Loucy (cell line): ENCODE measurements around the gene GAS2L1.

Experiments used
- H2AFZ ChIP-seq: fragments of 200-600 bp; sonication (generic); 2 replicates; pipeline ENCODE4 v1.6.0; 2016; ENCODE audit warnings: antibody characterized with exemption, mild to moderate bottlenecking, low read length, moderate library complexity
- H3F3A ChIP-seq: fragments of 200-600 bp; 2 replicates; pipeline ENCODE4 v1.6.0; 2016; ENCODE audit warnings: antibody characterized with exemption, low read depth, mild to moderate bottlenecking
- H3K27me3 ChIP-seq: fragments of 200-600 bp; sonication (generic); 2 replicates; pipeline ENCODE4 v1.6.1; 2014; ENCODE audit warnings: low read length, mild to moderate bottlenecking; ENCODE audit not compliant: insufficient read depth, poor library complexity, severe bottlenecking
- H3K36me3 ChIP-seq: fragments of 200-600 bp; sonication (generic); 2 replicates; pipeline ENCODE4 v1.6.1; 2016; ENCODE audit warnings: low read length; ENCODE audit not compliant: insufficient read depth
- H3K4me1 ChIP-seq: fragments of 200-600 bp; sonication (generic); 2 replicates; pipeline ENCODE4 v1.5.1; 2014; ENCODE audit warnings: low read length, mild to moderate bottlenecking; ENCODE audit not compliant: insufficient read depth, poor library complexity, severe bottlenecking
- H3K4me2 ChIP-seq: fragments of 200-600 bp; sonication (generic); 2 replicates; pipeline ENCODE4 v1.6.0; 2014; ENCODE audit warnings: antibody characterized with exemption, low read length, low read depth, mild to moderate bottlenecking; ENCODE audit not compliant: poor library complexity, severe bottlenecking
- H3K4me3 ChIP-seq: fragments of 200-600 bp; sonication (generic); 2 replicates; pipeline ENCODE4 v1.5.1; 2014; ENCODE audit warnings: low read length, mild to moderate bottlenecking, mixed read lengths; ENCODE audit not compliant: poor library complexity, severe bottlenecking
- H3K79me2 ChIP-seq: fragments of 200-600 bp; sonication (generic); 2 replicates; pipeline ENCODE4 v1.6.1; 2014; ENCODE audit warnings: low read length; ENCODE audit not compliant: insufficient read depth
- H3K9ac ChIP-seq: fragments of 200-600 bp; sonication (generic); 2 replicates; pipeline ENCODE4 v1.6.0; 2014; ENCODE audit warnings: mild to moderate bottlenecking, low read depth, low read length, moderate library complexity; ENCODE audit not compliant: poor library complexity, severe bottlenecking
- H3K9me2 ChIP-seq: fragments of 200-600 bp; sonication (generic); replicated peaks from 2 replicates; pipeline ENCODE4 v1.6.1; 2016; ENCODE audit warnings: low read depth, low read length, mixed read lengths
- H3K9me3 ChIP-seq: fragments of 200-600 bp; sonication (generic); 2 replicates; pipeline ENCODE4 v1.6.1; 2014; ENCODE audit warnings: mild to moderate bottlenecking, antibody characterized with exemption, low read length, low read depth; ENCODE audit not compliant: insufficient read depth
- H4K20me1 ChIP-seq: fragments of 200-600 bp; sonication (generic); 2 replicates; pipeline ENCODE4 v1.6.0; 2014; ENCODE audit warnings: antibody characterized with exemption, low read length, mild to moderate bottlenecking; ENCODE audit not compliant: insufficient read depth, poor library complexity, severe bottlenecking
- EZH2phosphoT487 ChIP-seq: fragments of 200-600 bp; IDR thresholded peaks from 2 replicates; pipeline ENCODE4 v1.6.1; 2018; ENCODE audit warnings: antibody characterized with exemption, mild to moderate bottlenecking, moderate library complexity, borderline replicate concordance
- TF ChIP-seq, protein P1 (sequence below): fragments of 200-600 bp; sonication (generic); conservative IDR thresholded peaks from 2 replicates; pipeline ENCODE4 v1.5.1; 2014; ENCODE audit warnings: mild to moderate bottlenecking, antibody characterized with exemption, low read length

Gene GAS2L1

DNA sequence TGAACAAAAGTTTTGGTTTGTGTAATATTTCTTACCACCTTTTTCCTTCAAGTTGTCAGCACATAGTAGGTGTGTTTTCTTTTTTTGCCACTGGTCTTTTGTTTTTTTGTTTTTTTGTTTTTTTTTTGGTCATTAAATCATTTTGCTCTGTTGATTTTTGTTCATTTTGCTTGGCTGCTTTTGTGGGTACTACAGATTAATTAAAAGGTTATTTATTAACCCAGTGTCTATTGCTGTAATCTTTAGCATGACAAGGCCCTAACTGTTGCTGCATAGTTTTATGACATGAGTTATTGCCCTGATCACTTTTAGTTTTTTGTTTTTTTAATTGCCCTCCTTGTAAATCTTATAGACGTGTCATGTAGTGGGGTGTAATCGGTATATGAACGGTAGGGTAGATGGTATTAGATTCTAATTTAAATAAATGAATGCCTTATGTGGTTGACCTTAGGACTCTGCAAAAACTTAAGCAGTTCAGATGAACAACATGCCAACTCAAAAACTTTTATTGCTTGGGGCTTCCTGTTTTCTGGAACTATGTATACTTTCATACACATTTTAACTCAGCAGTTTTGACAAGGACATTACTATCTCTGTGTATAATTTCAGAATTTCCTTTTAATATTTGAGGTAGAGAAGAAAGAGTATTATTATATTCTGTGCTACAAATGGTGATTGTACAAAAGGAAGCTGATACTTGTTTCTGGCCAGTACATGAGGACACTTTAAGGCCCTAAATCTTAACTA lies 30.5 kb upstream of the GAS2L1 start:
- Histone ChIP-seq H3K79me2 (peaks cover 99% of the 10 kb centered on the region), H3K4me3 (peak overlapping the region; percentile 94), H3K9me2 (no peaks in the 10 kb centered on the region), H3K4me2 (peak overlapping the region; percentile 100), H3K36me3 (peaks cover 91% of the 10 kb centered on the region), H3K9me3 (no peaks in the 10 kb centered on the region), H3F3A (no peaks in the 10 kb centered on the region), H3K4me1 (peaks cover 71% of the 10 kb centered on the region), H3K27me3 (no peaks in the 10 kb centered on the region), H3K9ac (peak overlapping the region; percentile 10), H4K20me1 (peaks cover 94% of the 10 kb centered on the region), H2AFZ (no peak overlapping the region)
- no peak for TF ChIP-seq EZH2phosphoT487
- TF ChIP-seq, protein P1, sequence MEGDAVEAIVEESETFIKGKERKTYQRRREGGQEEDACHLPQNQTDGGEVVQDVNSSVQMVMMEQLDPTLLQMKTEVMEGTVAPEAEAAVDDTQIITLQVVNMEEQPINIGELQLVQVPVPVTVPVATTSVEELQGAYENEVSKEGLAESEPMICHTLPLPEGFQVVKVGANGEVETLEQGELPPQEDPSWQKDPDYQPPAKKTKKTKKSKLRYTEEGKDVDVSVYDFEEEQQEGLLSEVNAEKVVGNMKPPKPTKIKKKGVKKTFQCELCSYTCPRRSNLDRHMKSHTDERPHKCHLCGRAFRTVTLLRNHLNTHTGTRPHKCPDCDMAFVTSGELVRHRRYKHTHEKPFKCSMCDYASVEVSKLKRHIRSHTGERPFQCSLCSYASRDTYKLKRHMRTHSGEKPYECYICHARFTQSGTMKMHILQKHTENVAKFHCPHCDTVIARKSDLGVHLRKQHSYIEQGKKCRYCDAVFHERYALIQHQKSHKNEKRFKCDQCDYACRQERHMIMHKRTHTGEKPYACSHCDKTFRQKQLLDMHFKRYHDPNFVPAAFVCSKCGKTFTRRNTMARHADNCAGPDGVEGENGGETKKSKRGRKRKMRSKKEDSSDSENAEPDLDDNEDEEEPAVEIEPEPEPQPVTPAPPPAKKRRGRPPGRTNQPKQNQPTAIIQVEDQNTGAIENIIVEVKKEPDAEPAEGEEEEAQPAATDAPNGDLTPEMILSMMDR = no peak

DNA sequence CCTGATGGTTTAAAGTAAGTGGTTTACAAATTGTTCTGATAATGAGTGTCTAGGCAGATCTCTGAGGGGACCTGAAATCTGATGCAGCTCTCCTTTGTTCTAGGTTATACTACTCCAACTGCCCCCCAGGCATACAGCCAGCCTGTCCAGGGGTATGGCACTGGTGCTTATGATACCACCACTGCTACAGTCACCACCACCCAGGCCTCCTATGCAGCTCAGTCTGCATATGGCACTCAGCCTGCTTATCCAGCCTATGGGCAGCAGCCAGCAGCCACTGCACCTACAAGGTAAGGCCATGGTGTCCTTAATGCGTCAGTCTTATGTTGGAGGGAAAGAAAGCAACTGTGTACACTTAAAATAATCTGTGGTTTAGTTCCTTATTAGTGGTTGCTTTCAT lies 28.5 kb upstream of the GAS2L1 start:
- H3F3A ChIP-seq = no peaks in the 10 kb centered on the region
- no peak overlapping the region for H3K4me3 ChIP-seq
- H3K27me3 ChIP-seq = no peaks in the 10 kb centered on the region
- H3K9ac ChIP-seq = no peak overlapping the region
- peaks cover 94% of the 10 kb centered on the region for H3K36me3 ChIP-seq
- no peak overlapping the region for H2AFZ ChIP-seq
- H3K9me3 ChIP-seq = no peaks in the 10 kb centered on the region
- no peaks in the 10 kb centered on the region for H3K9me2 ChIP-seq
- H3K4me1 ChIP-seq = peaks cover 52% of the 10 kb centered on the region
- H3K4me2 ChIP-seq = peak overlapping the region; percentile 100
- peaks cover 88% of the 10 kb centered on the region for H4K20me1 ChIP-seq
- TF ChIP-seq EZH2phosphoT487 = no peak
- TF ChIP-seq, protein P1 = no peak
- peaks cover 95% of the 10 kb centered on the region for H3K79me2 ChIP-seq

DNA sequence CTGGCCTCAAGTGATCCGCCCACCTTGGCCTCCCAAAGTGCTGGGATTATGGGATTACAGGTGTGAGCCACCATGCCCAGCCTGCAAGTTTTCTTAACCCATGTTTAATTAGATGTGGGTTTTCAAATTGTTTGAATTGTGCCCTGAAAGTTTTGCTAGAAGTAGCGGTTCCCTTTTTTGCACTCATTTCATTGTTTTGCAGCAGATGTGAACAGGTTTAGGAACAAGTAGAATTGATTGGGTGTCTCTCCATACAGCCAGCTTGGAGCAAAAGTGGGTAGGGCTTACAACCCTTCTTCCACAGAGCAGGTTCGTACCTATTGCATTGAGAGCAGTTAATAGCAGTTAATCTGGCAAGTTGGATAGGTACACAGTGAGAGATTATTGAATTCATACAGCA lies 22.3 kb upstream of the GAS2L1 start:
- H3K9me3 ChIP-seq = no peaks in the 10 kb centered on the region
- no peaks in the 10 kb centered on the region for H3F3A ChIP-seq
- H2AFZ ChIP-seq = no peak overlapping the region
- peaks cover 85% of the 10 kb centered on the region for H4K20me1 ChIP-seq
- no peaks in the 10 kb centered on the region for H3K27me3 ChIP-seq
- peaks cover 94% of the 10 kb centered on the region for H3K36me3 ChIP-seq
- no peak overlapping the region for H3K4me3 ChIP-seq
- H3K9me2 ChIP-seq = no peaks in the 10 kb centered on the region
- H3K9ac ChIP-seq = no peak overlapping the region
- H3K4me1 ChIP-seq = no peaks in the 10 kb centered on the region
- no peak for TF ChIP-seq EZH2phosphoT487
- TF ChIP-seq, protein P1 = no peak
- no peak overlapping the region for H3K4me2 ChIP-seq
- peaks cover 93% of the 10 kb centered on the region for H3K79me2 ChIP-seq
